ENCODE results near the gene PAPSS2. TPM values are rescaled to one million over a fixed set of nuclear protein-coding genes. Genes with fewer than 3 reads are reported as not detected.

PAPSS2 gene
- total and polyA plus RNA-seq, 2 donors (not counting 3 experiments of a cell fraction or from before 2014, with no cell fraction given), result 27.9 to 82.6 TPM

GRCh38 chr10:87670586-87670985 lies 10.9 kb downstream of the PAPSS2 start:
- no TSS peak for BruUV-seq (replicated peaks)
- POLR2A ChIA-PET, result no interaction called here

More at GRCh38 chr10:87670586-87670985, 10.9 kb downstream of the PAPSS2 start:
- no peak overlapping the region for H3K27ac ChIP-seq (ENCODE audit: insufficient read depth, low read depth, low read length)
- peaks cover 8% of the 10 kb centered on the region for H3K4me1 ChIP-seq (ENCODE audit: control insufficient read depth, extremely low read depth, insufficient read depth, low read length)
- no peaks in the 10 kb centered on the region for H3K9me3 ChIP-seq (replicated peaks; ENCODE audit: control insufficient read depth, insufficient read depth, low read length)
- no peak overlapping the region for H3K9ac ChIP-seq (replicated peaks; ENCODE audit: extremely low read depth, insufficient read depth, low read length)
- H4K20me1 ChIP-seq (replicated peaks; ENCODE audit: control insufficient read depth, extremely low read depth, insufficient read depth, low read length), result no peaks in the 10 kb centered on the region
- no peak overlapping the region for H2AFZ ChIP-seq (ENCODE audit: low read depth, low read length)
- dilution Hi-C loops (cut with MboI; ENCODE audit: extremely low pct_ligation_motif_present, low sequenced_read_pairs), result no loop called here
- peaks cover 0 to 5% of the 10 kb centered on the region in 2 experiments for H3K36me3 ChIP-seq (ENCODE audit: control insufficient read depth in 2 of 2, extremely low read depth in 1 of 2, insufficient read depth in 2 of 2, low read length in 2 of 2)
- intact Hi-C loops (cut with micrococcal nuclease), result no loop called here
- no peak overlapping the region for H3K4me3 ChIP-seq (replicated peaks in 1 of 3; ENCODE audit: insufficient read depth in 1 of 3, low read depth in 1 of 3, low read length in 3 of 3)
- CTCF ChIA-PET, result no interaction called here
- H3K4me2 ChIP-seq (ENCODE audit: insufficient read depth, low read length), result no peak overlapping the region
- FAIRE-seq, result no peak
- TF ChIP-seq GATA2 (IDR thresholded peaks at IDR 0.05; ENCODE audit: insufficient read depth, insufficient read length, low read depth, low read length) (no peak), JUN (IDR thresholded peaks at IDR 0.05; ENCODE audit: borderline replicate concordance, insufficient read depth, insufficient read length, low read depth) (no peak), MYC (IDR thresholded peaks at IDR 0.05; ENCODE audit: low read depth, low read length) (no peak), MAX (IDR thresholded peaks at IDR 0.05; ENCODE audit: insufficient read depth, insufficient read length) (no peak), CTCF (IDR thresholded peaks at IDR 0.05; ENCODE audit: extremely low read depth in 1 of 2, insufficient read depth in 1 of 2, low read depth in 1 of 2, low read length in 2 of 2) (no peak), POLR2AphosphoS5 (IDR thresholded peaks at IDR 0.05; ENCODE audit: insufficient read depth, low read depth, low read length) (no peak), FOS (IDR thresholded peaks at IDR 0.05; ENCODE audit: borderline replicate concordance, insufficient read depth, low read length) (no peak), POLR2A (IDR thresholded peaks at IDR 0.05; ENCODE audit: low read depth, low read length) (no peak), EZH2 (IDR thresholded peaks at IDR 0.05; ENCODE audit: borderline replicate concordance, low read depth, low read length, severe bottlenecking) (no peak)
- no peak for DNase-seq (ENCODE audit: low read depth, low spot score)
- H3K27me3 ChIP-seq (ENCODE audit: control insufficient read depth in 2 of 2, insufficient read depth in 2 of 2, low read length in 2 of 2), result no peaks in the 10 kb centered on the region
- H3K9me1 ChIP-seq (replicated peaks; ENCODE audit: control insufficient read depth, extremely low read depth, insufficient read depth, low read length), result no peaks in the 10 kb centered on the region
- peaks cover 54% of the 10 kb centered on the region for H3K79me2 ChIP-seq (ENCODE audit: control insufficient read depth, insufficient read depth, low read length)

All from endothelial cell of umbilical vein (primary cell).